ENCODE results near the gene ITGA1. TPM values are rescaled to one million over a fixed set of nuclear protein-coding genes. Genes with fewer than 3 reads are reported as not detected.

The ITGA1 gene
- total RNA-seq, 1 experiment from 2014 or later = 20.2 TPM

- BruUV-seq (replicated peaks) = no TSS peak
- CTCF ChIA-PET = no interaction called here
- Mint-ChIP-seq H3K36me3 (ENCODE audit: insufficient read depth, unreplicated experiment) (peaks cover 60% of the 10 kb centered on the region), H3K27me3 (ENCODE audit: unreplicated experiment) (no peaks in the 10 kb centered on the region), H3K27ac (ENCODE audit: unreplicated experiment) (no peak overlapping the region), H3K9me3 (ENCODE audit: low read depth, unreplicated experiment) (no peaks in the 10 kb centered on the region), H3K4me3 (ENCODE audit: low read depth, unreplicated experiment) (peak overlapping the region; percentile 77), H3K4me1 (ENCODE audit: low read depth, unreplicated experiment) (peaks cover 39% of the 10 kb centered on the region)
- no peak for DNase-seq
- no peak for TF ChIP-seq CTCF (IDR thresholded peaks at IDR 0.05; ENCODE audit: unreplicated experiment)
- intact Hi-C loops (cut with micrococcal nuclease; ENCODE audit: unreplicated experiment) = no loop called here
Observed at GRCh38 chr5:52802974-52803336, 15.2 kb downstream of the ITGA1 start.

- Mint-ChIP-seq H3K9me3 (ENCODE audit: low read depth, unreplicated experiment) (no peaks in the 10 kb centered on the region), H3K4me1 (ENCODE audit: low read depth, unreplicated experiment) (peaks cover 35% of the 10 kb centered on the region), H3K27ac (ENCODE audit: unreplicated experiment) (no peak overlapping the region), H3K27me3 (ENCODE audit: unreplicated experiment) (no peaks in the 10 kb centered on the region), H3K36me3 (ENCODE audit: insufficient read depth, unreplicated experiment) (peaks cover 55% of the 10 kb centered on the region), H3K4me3 (ENCODE audit: low read depth, unreplicated experiment) (no peak overlapping the region)
- intact Hi-C loops (cut with micrococcal nuclease; ENCODE audit: unreplicated experiment) = no loop called here
- no peak for DNase-seq
- TF ChIP-seq CTCF (IDR thresholded peaks at IDR 0.05; ENCODE audit: unreplicated experiment) = no peak
- BruUV-seq (replicated peaks) = no TSS peak
- CTCF ChIA-PET = no interaction called here
Observed at GRCh38 chr5:52804387-52804791, 16.7 kb downstream of the ITGA1 start.

- Mint-ChIP-seq H3K4me1 (ENCODE audit: low read depth, unreplicated experiment) (peaks cover 40% of the 10 kb centered on the region), H3K27me3 (ENCODE audit: unreplicated experiment) (no peaks in the 10 kb centered on the region), H3K9me3 (ENCODE audit: low read depth, unreplicated experiment) (no peaks in the 10 kb centered on the region), H3K27ac (ENCODE audit: unreplicated experiment) (peak overlapping the region; percentile 11), H3K4me3 (ENCODE audit: low read depth, unreplicated experiment) (no peak overlapping the region), H3K36me3 (ENCODE audit: insufficient read depth, unreplicated experiment) (peaks cover 49% of the 10 kb centered on the region)
- TF ChIP-seq CTCF (IDR thresholded peaks at IDR 0.05; ENCODE audit: unreplicated experiment) = no peak
- intact Hi-C loops (cut with micrococcal nuclease; ENCODE audit: unreplicated experiment) = no loop called here
- BruUV-seq (replicated peaks) = no TSS peak
- CTCF ChIA-PET = no interaction called here
- no peak for DNase-seq
Observed at GRCh38 chr5:52804981-52805380, 17.3 kb downstream of the ITGA1 start.

GRCh38 chr5:52805615-52806014 lies 17.9 kb downstream of the ITGA1 start:
- BruUV-seq (replicated peaks) = no TSS peak
- no peak for TF ChIP-seq CTCF (IDR thresholded peaks at IDR 0.05; ENCODE audit: unreplicated experiment)
- no peaks in the 10 kb centered on the region for H3K27me3 Mint-ChIP-seq (ENCODE audit: unreplicated experiment)
- intact Hi-C loops (cut with micrococcal nuclease; ENCODE audit: unreplicated experiment) = no loop called here
- H3K36me3 Mint-ChIP-seq (ENCODE audit: insufficient read depth, unreplicated experiment) = peaks cover 42% of the 10 kb centered on the region
- no peak for DNase-seq
- H3K27ac Mint-ChIP-seq (ENCODE audit: unreplicated experiment) = no peak overlapping the region
- H3K9me3 Mint-ChIP-seq (ENCODE audit: low read depth, unreplicated experiment) = no peaks in the 10 kb centered on the region
- no peak overlapping the region for H3K4me3 Mint-ChIP-seq (ENCODE audit: low read depth, unreplicated experiment)
- CTCF ChIA-PET = no interaction called here
- H3K4me1 Mint-ChIP-seq (ENCODE audit: low read depth, unreplicated experiment) = peaks cover 47% of the 10 kb centered on the region

All from Calu3 (cell line).